Germinal center (tissue), 1 donor: Measurements from ENCODE around the gene TNFSF15.
"Not testable (repeated sequence)": the region's sequence is repeated elsewhere in the genome, so short reads cannot be mapped to it uniquely, and the experiment has no call there.

Experiments used
- DNase-seq: peaks from one replicate; pipeline ENCODE4 v3.0.0; 2012; ENCODE audit warnings: mixed read lengths, low spot score

The TNFSF15 gene

GRCh38 chr9:114746591-114747346 is 59.1 kb downstream of the TNFSF15 start:
- no peak for DNase-seq

DNA sequence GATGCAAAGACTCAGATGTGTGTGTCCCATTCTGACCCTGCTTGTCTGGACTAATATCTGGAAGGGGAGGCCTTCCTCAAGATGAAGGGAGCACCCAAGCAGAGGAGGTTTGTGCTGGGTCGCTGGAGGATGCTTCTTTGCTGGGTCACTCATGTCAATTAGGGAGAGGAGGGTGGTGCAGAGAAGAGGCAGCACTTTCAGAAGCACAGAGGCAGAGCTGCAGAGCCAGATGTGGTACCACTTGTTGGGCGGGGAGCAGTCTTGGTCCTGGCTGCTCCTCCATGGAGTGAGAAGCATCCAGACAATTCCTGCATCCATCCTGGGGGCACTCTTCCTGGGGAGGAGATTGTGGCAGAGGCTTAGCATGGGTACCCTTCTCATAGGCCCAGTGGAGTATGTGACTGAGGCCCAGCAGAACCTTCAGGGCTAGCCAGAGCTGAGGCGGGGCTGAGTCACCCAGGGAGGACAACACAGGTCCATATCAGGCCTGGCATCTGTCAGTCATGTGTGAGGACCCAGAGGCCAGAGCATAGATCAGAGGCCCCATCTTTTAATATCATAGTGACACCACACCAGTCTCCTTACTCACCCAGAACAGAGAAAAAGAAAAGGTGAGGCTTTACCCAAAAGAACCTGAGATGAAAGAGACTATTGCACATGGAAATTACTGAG is 59.8 kb downstream of the TNFSF15 start:
- no peak for DNase-seq

GRCh38 chr9:114745108-114745848 is 60.6 kb downstream of the TNFSF15 start:
- DNase-seq: no peak

DNA sequence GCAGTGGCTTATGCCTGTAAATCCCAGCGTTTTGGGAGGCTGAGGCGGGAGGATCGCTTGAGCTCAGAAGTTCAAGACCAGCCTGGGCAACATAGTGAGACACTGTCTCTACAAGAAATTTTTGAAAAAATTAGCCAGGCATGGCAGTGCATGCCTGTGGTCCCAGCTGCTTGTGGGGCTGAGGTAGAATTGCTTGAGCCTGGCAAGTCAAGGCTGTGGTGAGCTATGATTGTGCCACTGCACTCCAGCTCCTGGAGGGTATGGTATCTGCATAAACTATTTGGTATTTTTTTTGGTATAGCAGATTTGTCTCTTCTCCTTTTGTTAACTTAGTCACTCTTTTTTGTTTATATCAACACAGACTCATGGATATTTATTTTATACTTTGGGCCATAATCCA is 62.4 kb downstream of the TNFSF15 start:
- no peak for DNase-seq

DNA sequence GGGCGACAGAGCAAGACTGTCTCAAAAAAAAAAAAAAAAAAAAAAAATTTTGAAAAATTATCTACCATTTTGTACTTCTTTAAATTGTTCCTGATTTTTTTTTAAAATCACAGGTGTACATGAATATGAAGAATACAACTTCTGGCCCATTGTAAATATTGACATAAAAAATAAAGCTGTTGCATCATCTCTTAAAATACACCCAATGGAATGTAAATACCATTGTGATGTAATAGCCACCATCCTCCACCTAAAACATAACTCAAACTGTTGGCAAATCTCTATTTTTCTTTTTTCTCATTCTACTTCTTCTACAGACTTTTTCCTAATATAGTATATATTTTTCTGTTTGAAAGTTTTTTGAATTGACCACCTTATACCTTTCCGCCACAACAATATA is 62.9 kb downstream of the TNFSF15 start:
- DNase-seq: no peak

GRCh38 chr9:114741521-114741920 is 64.3 kb downstream of the TNFSF15 start:
- DNase-seq: not testable (repeated sequence)

GRCh38 chr9:114738581-114739316 is 67.1 kb downstream of the TNFSF15 start:
- peak; percentile 76 for DNase-seq

- no peak for DNase-seq
Observed at GRCh38 chr9:114737847-114738246, 68.0 kb downstream of the TNFSF15 start.

DNA sequence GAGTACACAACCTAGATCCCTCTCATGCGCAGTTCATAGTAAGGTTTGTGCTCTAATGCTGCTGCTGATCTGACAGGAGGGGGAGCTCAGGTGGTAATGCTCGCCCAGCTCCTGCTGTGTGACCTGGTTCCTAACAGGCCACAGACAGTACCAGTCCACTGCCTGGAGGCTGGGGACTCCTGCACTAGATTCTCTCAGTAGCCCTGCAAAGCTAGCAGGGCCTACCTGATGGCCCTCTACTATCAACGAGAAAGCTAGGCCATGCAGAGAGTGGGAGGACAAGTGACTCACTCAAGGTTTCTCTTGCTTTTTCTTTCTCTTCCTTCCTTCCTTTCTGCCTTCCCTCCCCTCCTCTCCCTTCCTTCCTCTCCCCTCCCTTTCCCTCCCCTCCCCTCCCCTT is 68.7 kb downstream of the TNFSF15 start:
- no peak for DNase-seq

DNA sequence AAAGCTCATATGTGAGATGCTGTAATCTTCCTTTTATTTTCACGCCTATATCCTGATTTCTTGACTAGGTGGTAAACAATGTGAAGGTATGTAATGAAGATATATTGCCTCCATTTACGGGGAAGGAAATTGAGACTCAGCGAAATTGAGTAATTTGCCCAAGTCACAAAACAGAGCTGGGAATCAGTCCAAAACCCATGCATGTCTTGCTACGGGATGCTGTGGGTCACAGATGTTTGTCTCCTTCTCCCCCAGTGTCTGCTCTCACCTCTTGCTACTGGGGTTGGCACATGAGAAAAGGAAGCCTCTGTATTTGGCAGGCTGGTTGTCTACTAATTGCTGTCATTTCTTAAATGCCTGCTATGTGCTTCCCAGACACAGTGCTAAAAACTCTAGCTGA is 70.1 kb downstream of the TNFSF15 start:
- DNase-seq: no peak

- not testable (repeated sequence) for DNase-seq
Observed at GRCh38 chr9:114735139-114735538, 70.7 kb downstream of the TNFSF15 start.
